GM13976 (cell line): Measurements from ENCODE around the gene ZRSR2.
"Not testable (repeated sequence)": the region's sequence is repeated elsewhere in the genome, so short reads cannot be mapped to it uniquely, and the experiment has no call there.

Experiments used
- DNase-seq: peaks from one replicate; pipeline ENCODE4 v3.0.0; 2012; ENCODE audit warnings: low spot score
- CTCF ChIP-seq: IDR thresholded peaks from 2 replicates; pipeline ENCODE4 v1.5.1; 2012; ENCODE audit warnings: borderline replicate concordance, mild to moderate bottlenecking; ENCODE audit not compliant: insufficient read depth; ENCODE audit errors: extremely low read depth, missing control alignments, control extremely low read depth
- in situ Hi-C: fragments of 300-500 bp; cut with MboI; formaldehyde crosslinking; loops from one replicate; pipeline ENCODE4 v1.12.0; 2022; ENCODE audit warnings: low sequenced_read_pairs, mixed read lengths, inconsistent platforms; ENCODE audit not compliant: unreplicated experiment

ZRSR2 gene

GRCh38 chrX:15829217-15829616 lies 38.9 kb downstream of the ZRSR2 start:
- DNase-seq, result no peak
- no peak for TF ChIP-seq CTCF
- in situ Hi-C loops, result no loop called here

- DNase-seq, in situ Hi-C loops: not testable (repeated sequence)
Measured at GRCh38 chrX:15831347-15831746, 41.1 kb downstream of the ZRSR2 start.

GRCh38 chrX:15834053-15834452 lies 43.8 kb downstream of the ZRSR2 start:
- in situ Hi-C loops, result no loop called here

GRCh38 chrX:15834827-15835595 lies 44.7 kb downstream of the ZRSR2 start:
- no peak for DNase-seq
- in situ Hi-C loops, result no loop called here
- no peak for TF ChIP-seq CTCF

More at GRCh38 chrX:15834053-15834452, 43.8 kb downstream of the ZRSR2 start:
- TF ChIP-seq CTCF, result no peak
- DNase-seq, result no peak

- TF ChIP-seq CTCF, result no peak
- in situ Hi-C loops, result no loop called here
- DNase-seq, result no peak
Measured at GRCh38 chrX:15838017-15838416, 47.7 kb downstream of the ZRSR2 start.

GRCh38 chrX:15841853-15842516 lies 51.7 kb downstream of the ZRSR2 start:
- DNase-seq, result no peak
- in situ Hi-C loops, result no loop called here
- TF ChIP-seq CTCF, result no peak

GRCh38 chrX:15843960-15844359 lies 53.7 kb downstream of the ZRSR2 start:
- no peak for TF ChIP-seq CTCF
- in situ Hi-C loops, result no loop called here
- DNase-seq, result no peak
